Epithelial cell of proximal tubule (primary cell): ENCODE results near the gene RABGAP1. TPM values are rescaled to one million over a fixed set of nuclear protein-coding genes. Genes with fewer than 3 reads are reported as not detected.

Experiments
- DNase-seq: peaks from one replicate; pipeline ENCODE4 v3.0.0-alpha.2; 2011; ENCODE audit warnings: low read depth
- H3K4me3 ChIP-seq: 2 replicates; pipeline ENCODE4 v1.5.1; 2011; ENCODE audit warnings: low read depth, mild to moderate bottlenecking, low read length
- total RNA-seq: library from RNA; depleted of rRNA; stranded (reverse); fragments of >200 nt; gene quantifications from 2 replicates; pipeline ENCODE4 v1.2.3, GENCODE V29; 2015
- TF ChIP-seq, protein P1 (sequence below): conservative IDR thresholded peaks from 2 replicates; pipeline ENCODE4 v1.5.1; 2012; ENCODE audit warnings: low read depth, mild to moderate bottlenecking, low read length

Gene RABGAP1
- total RNA-seq, 1 donor from 2014 or later = 13.1 TPM

DNA sequence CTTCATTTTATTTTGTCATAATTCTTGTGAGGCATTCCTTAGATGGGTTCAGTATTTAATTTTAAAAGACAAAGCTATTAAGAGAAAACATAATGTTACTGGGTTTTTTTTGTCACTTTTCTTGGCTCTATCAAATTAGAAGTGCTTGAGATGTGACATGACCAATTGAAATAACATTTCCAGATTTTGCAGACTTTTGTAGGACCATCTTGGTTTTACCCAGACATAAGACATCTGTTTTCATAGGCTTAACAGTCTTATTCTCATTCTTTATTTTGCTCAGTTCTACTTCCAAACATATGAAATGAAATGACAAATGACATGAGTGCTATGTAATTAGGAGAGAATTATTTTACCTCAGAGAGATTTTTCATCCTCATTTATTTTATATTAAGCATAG, 112.2 kb downstream of the RABGAP1 start:
- TF ChIP-seq, protein P1, sequence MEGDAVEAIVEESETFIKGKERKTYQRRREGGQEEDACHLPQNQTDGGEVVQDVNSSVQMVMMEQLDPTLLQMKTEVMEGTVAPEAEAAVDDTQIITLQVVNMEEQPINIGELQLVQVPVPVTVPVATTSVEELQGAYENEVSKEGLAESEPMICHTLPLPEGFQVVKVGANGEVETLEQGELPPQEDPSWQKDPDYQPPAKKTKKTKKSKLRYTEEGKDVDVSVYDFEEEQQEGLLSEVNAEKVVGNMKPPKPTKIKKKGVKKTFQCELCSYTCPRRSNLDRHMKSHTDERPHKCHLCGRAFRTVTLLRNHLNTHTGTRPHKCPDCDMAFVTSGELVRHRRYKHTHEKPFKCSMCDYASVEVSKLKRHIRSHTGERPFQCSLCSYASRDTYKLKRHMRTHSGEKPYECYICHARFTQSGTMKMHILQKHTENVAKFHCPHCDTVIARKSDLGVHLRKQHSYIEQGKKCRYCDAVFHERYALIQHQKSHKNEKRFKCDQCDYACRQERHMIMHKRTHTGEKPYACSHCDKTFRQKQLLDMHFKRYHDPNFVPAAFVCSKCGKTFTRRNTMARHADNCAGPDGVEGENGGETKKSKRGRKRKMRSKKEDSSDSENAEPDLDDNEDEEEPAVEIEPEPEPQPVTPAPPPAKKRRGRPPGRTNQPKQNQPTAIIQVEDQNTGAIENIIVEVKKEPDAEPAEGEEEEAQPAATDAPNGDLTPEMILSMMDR = no peak
- H3K4me3 ChIP-seq = no peak overlapping the region
- DNase-seq = no peak

DNA sequence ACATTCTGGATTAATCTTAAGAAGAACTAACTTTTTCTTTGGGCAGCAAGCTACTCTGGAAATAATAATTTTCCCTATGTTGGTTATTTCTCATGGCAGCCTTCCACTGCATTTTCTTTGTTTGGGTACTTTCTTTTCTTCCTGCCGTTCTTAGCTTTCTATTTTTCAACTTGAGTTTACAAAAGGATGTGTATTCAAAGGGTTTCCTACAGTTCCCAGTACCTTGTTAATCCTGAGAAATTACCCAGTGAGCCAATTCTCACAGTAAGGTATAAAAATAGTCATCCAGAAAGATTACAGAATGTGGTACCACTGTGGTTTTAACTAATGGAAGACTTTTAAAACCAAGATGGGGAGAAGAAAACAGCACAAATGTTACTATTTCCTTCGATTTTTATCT, 112.9 kb downstream of the RABGAP1 start:
- no peak for DNase-seq
- TF ChIP-seq, protein P1 = no peak
- H3K4me3 ChIP-seq = no peak overlapping the region

DNA sequence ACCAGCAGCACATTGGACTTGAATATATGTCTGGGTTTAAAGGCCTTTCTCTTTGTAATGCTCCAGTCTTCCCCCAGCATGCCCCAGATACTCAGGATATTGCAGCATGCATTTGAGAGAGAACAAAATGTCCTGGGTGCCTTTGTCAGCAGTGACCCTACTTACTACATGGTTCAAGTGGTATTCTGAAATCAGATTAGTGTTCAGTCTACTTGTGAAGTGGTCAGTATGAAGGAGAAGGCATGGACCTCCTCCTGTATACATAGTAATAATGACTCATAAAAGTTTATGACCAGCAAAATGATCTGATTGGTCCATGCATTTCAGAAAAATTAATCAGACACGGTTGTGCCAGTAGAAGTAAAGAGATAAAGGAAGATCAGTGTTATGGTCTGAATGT, 118.0 kb downstream of the RABGAP1 start:
- TF ChIP-seq, protein P1 = no peak
- H3K4me3 ChIP-seq = no peak overlapping the region
- DNase-seq = no peak

DNA sequence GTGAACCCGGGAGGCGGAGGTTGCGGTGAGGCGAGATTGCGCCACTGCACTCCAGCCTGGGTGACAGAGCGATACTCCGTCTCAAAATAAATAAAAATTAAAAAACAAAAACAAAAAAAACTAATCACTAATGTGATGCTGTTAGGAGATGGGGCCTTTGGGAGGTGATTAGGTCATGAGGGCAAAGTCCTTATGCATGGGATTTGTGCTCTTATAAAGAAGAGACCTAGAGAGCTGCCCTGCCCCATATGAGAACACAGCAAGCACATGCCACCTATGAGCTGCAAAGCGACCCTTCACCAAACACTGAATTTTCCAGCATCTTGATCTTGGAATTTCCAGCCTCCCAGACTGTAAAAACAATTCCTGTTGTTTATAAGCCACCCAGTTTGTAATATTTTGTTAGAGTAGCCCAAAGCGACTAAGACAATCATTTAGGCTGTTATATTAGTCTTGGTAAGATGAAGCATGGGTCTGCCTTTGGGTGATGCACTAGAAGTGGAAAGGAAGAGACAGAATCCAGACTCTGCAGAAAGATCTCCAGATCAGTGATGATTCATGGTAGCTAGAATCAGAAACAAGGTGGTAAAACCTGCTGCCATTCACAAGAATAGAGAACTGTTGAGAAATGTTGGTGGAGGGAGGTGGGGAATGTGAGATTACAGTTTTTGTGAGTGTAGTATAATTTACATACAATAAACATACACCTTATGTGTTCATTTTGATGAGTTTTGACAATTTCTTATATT, 118.8 kb downstream of the RABGAP1 start:
- H3K4me3 ChIP-seq = no peak overlapping the region
- TF ChIP-seq, protein P1 = no peak
- DNase-seq = no peak

DNA sequence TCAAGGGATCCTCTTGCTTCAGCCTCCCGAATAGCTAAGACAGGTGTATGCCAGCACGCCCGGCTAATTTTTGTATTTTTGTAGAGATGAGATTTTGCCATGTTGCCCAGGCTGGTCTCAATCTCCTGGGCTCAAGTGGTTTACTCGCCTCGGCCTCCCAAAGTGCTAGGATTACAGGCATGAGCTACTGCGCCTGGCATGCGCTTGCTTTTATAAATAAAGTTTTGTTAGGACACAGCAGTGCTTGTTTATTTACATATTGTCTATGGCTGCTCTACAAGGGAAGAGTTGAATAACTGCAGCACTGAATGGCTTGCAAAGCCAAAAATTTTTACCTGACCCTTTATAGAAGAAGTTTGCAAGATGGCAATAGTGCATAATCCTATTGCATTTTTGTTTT, 120.4 kb downstream of the RABGAP1 start:
- no peak for DNase-seq
- TF ChIP-seq, protein P1 = no peak
- H3K4me3 ChIP-seq = no peak overlapping the region

DNA sequence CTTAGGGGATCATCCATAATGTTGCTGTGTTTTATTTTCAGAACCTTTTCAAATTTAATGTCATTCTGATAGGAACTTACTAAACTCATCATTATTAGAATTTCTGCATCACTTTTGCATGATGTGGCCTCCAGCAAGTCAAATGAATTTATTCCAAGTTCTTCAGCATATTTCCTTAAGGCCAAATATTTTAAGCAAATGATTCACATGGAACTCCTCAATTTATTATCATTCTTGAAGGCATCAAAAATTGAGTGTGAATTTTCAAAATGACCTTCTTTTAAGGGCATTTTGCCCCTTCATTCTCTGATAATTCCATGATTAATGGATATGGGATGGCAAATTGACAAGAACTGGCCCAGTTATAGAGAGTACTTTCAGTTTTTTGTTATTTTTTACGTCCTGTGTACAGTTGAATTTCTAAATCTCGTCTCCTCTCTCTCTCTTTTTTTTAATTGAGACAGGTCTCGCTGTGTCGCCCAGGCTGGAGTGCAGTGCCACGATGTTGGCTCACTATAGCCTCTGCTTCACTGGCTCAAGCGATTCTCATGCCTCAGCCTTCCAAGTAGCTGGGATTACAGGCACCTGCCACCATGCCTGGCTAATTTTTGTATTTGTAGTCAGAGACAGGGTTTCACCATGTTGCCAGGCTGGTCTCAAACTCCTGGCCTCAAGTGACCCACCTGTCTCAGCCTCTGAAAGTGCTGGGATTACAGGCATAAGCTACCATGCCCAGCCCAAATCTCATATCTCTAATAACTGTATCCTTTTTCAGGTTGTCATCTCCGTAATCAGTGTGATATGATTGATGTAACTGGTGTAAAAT, 121.7 kb downstream of the RABGAP1 start:
- TF ChIP-seq, protein P1 = no peak
- DNase-seq = no peak
- no peak overlapping the region for H3K4me3 ChIP-seq

DNA sequence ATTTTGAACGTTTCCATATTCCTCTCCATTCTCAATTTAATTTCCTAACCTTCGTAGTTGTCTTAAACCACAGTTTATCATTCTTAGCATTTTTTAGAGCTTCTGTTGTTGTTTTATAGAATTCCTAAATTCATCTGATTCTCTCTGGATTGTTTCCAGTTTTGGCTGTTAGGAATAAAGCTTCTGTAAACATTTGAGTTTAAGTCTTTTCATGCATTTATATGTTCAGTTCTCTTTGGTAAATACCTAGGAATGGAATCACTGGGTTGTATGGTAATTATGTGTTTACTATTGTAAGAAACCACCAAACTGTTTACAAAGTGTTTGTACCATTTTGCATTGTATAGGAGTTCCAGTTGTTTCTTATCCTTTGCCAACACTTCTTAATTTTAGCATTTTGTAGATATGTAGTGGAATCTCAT, 122.4 kb downstream of the RABGAP1 start:
- no peak for DNase-seq

More for the DNA sequence above, 122.4 kb downstream of the RABGAP1 start:
- TF ChIP-seq, protein P1 = no peak
- H3K4me3 ChIP-seq = no peak overlapping the region
